HG03135 (cell line): ENCODE measurements around the gene ACRBP.
A peak's percentile ranks its signal among the peaks of the same experiment; 100 is the strongest.

Experiments used
- ATAC-seq: cut with Tn5 transposase; IDR thresholded peaks from one replicate; pipeline ENCODE4 v1.9.1; 2021; ENCODE audit warnings: mild to moderate bottlenecking, moderate library complexity; ENCODE audit not compliant: unreplicated experiment

The ACRBP gene

DNA sequence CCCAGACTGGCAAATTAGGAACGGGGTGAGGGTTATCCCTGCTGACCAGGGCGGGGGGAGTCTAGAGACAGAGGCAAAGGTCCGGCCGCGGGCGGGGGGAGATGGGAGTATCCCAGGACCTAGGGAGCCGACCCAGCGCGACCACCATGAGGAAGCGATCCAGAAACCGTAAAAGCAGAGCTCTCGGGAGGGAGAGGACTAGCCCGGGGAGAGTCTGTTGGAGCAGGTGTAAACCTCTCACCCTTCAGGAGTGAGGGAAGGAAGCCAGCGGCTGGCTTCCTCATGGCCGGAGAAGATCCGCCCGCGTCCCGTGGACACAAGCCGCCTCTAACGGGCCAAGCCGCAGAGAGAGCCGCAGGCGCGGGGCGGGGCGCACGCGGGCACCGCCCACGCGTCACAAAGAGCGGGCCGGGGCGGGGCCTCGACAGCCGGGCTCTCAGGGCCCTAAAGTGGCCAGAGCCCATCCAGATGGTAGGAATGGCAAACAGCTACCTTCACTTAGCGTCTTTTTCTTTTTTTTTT, at the start of gene ACRBP:
Gene ACRBP (minus strand): TSS at position 350 of the 522 bp plus-strand sequence. CDS start 66 bp downstream, at position 284.
- no peak for ATAC-seq

DNA sequence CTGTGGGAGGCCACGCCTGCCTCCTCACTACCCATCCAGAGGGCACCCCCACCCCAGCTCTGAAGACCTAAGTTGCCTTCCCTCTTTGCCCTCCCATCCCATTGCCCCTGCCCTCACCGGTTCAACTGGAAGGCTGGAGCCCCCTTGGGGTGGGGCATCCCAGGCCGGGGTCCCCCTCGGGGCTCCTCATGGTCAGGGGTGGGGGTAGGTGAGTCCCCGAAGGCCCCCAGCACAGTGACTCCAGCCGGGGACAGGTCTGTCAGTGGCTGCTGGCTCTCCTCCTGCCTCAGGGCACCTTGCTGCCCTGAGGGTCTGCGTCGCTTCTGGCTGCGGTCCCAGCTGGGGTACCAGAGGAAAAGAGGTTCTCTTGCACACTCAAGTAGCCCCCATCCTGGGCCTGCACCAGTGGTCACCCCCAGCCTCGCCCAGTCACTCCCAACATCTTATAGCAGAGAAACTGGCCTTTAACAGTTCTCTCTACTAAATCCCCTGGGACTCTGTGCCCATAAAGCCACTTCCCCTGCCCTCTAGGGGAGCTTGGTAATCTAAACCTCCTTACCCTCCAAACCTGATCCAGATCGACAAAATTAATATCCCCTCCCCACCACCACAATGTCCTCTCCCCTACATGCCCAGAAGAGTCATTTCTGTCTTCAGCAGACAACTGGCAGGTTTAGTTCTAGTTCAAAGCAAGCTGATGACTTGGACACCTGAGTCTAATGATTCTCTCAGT, 48.2 kb upstream of the ACRBP start:
- ATAC-seq, result no peak

DNA sequence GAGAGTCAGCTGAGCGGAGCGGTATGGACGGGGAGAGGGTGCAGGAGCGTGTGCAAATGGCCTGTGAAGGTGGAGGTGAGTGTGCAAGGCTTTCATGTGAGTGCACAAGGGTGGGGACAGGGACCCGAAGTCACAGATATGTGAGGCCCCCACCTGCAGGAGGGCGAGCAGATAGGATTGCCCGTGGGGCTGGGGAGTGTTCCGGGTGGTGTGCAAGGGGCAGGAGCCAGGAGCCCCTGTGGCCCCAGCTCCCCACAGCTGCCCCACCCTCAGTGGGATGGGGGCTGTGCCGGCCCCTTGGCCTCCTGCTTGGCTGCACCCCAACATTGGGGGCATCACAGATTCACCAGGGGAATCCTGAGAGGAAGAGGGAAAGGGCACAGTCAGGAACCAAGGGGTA, 47.5 kb upstream of the ACRBP start:
- no peak for ATAC-seq

DNA sequence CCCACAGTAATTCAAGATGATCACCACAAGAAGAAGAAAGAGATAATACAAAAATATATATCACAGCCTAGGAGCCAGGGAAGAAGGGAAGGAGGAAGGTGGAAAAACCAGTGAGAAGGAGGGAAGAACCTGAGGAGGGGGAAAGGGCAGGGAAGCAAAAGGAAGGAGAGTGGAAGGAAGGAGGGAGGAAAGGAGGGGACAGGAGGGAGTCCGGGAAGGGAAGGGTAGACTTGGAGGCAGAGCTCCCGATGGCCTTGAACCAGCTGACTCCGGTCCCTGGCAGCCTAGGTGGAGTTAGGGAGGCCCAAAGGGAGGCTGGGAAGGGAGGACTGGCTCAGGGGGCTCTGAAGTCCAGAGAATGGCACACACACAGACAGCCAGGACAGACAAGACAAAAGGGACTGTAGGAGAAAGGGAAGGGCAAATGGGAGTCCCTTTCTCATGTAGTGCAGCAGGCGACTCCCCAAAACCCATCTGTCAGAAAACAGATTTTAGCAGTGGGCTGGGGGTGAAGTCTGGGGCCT, 46.7 kb upstream of the ACRBP start:
- ATAC-seq, result no peak

DNA sequence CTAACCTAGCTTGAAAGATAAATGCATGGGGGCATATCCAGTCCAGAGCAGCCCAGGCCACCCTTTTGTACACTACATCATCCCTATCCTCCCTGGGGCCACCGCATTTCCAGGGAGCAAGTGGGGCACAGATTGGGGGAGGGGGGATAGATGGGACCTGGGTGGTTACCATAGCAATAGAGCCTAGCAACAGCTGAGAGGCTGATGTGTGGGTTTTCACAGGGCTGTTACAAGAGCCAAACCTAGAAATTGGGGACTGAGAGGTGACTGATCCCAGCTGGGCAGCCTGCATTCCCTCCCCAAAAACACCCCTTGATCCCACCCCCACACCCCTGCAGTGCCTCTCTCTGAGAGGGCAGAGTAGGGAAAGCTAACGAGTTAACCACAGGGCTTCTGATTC, 45.7 kb upstream of the ACRBP start:
- no peak for ATAC-seq

DNA sequence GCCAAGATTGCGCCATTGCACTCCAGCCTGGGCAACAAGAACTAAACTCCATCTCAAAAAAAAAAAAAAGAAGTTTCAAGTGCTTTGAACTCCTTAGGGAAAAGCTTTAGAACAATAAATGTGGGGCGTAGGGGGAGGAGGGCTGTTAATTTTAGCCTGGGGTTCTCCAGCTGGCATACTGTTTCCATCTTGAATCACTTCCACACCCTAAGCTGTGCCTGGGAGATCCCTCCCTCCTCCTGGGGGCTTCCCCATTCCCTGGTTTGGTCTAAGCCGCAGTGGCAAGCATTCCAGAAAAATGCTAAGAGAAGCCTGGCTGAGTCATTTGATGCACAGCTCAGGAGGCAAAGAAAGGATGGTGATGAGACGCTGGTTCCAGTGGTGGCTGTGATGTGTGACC, 44.2 kb upstream of the ACRBP start:
- no peak for ATAC-seq

DNA sequence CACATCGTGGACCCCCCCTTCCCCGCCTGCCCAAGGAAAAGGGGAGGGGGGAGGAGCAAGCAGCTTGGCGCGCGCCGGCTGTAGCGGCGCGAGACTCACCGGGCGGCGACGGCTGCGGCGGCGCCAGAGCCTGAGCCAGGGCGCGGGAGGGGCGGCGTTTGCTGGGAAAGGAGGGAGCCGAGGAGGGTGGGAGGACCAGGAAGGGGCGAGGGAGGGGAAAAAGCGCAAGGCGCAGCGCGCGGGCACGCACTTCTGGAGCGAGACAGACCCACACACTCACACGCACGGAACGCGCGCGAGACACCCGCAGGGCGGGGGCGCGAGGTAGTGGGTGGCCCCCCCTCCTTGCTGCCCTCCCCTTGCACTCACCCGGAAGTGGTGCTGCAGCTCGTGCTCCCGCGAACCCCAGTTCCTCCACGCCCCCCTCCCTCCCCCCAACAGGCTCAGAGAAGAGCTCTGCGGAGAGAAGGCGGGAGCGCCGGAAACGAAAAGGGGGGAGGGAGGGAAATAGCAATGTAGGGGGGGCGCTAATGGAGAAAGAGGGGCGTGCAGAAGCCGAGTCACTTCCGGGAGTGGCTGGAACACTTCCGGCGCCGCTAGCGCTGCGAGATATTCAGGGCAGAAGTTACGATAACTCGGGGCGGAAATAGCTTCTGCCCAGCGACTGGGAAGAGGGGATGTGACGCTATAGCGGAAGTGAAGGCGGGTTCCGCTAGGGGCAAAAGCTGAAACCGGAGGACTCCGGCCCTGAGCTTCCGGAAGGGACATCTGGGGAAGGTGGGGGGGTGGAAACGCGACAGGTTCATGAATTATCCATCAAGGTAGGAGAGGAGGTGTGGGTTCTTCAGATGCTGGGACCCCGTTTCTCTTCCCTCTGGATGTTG, 42.0 kb upstream of the ACRBP start, which contains the start of gene ZNF384:
Gene ZNF384 (minus strand): TSS at position 377 of the 884 bp plus-strand sequence. CDS start 9,855 bp downstream, outside the sequence.
- peak; percentile 73 for ATAC-seq

DNA sequence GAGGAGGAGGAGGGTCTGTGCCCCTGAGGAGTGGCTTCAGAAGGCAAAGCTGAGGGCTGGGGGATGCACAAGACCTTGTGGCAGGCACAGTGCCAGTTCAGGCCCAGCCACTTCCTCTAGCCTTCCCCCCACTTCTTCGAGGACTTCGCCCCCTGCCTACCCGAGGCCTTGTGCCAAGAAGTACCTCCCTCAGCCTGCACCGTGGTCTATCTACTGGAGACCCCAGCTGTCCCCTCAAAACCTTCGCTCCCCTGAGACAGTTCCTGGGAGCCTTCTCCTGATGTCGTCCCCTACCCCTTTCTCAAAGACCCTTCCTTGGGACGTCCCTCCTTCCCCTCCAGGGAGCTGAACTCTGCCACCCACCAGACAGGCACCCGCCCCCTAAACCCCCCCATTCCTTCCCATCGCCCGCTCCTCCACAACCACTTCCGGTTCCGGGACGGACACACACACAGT, 41.3 kb upstream of the ACRBP start:
- ATAC-seq, result peak; percentile 8

DNA sequence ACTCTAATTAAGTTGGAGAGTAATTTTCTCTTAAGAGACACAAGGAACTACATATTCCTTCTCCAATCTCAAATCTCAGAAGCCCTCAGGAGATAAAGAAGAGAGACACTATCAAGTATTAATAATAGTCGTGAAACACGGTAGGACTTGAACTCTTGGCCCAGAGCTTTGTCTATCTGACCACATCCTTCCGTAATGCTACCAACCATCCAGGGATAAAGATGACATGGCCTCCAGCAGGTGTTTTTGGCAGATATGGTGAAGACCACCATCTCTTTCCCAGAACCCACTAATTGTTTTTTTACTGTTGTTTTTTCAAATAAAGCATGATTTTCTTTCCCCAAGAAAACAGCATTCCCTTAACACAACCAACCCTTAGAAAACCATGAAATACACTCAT, 38.6 kb upstream of the ACRBP start:
- ATAC-seq, result no peak

DNA sequence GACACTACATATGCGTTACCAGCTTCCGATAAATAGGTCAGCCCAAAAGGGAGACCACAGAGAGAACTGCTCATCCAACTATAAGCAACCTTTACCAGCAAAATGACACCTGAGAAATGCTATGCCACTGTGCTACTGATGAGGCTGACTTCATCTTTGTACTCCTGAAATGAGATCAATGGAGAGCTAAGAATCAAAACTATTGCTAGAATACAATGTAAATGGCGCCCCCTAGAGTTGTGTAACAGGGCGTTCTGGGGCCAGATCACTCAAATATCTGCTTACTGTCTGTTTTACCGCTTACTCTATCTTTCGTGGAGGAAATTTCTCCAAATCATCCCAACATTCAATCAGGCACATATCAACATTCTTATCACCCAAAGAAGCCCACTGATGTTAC, 37.4 kb upstream of the ACRBP start:
- no peak for ATAC-seq

DNA sequence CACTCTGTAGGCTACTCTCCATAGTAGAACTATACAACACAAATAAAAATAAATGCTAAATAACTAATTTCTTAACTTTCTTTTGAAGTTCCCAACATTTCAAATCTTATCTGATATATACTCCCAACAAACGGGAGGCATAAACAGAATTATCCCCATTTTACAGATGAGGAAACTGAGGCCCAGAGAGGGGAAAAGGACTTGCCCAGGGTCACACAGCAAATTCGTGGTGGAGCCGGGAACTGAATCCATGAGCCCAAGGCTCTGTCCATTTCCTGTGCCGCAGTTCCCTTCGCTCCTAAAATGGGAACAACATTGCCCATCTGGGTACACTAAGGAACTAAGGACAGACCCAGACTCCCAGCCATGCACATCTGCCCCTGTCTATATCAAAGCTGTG, 29.7 kb upstream of the ACRBP start:
- no peak for ATAC-seq

DNA sequence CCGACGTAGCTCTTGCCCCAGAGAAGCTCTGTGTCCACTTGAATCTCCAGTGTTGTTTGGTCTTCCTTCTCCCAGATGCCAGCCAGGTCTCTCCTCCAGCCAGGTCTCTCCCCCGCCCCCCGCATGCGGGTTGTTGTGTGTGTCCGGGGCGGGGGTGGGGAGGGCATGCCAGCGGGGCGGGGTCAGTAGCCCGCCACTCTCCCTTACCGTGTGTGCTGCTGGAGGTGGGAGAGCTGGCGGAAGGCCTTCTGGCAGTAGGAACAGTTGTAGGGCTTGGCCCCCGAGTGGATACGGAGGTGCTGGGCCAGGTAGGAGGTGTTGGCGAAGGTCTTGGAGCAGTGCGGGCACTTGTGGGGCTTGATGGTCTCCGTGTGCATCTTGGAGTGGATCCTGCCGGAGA, 24.9 kb upstream of the ACRBP start:
- no peak for ATAC-seq

DNA sequence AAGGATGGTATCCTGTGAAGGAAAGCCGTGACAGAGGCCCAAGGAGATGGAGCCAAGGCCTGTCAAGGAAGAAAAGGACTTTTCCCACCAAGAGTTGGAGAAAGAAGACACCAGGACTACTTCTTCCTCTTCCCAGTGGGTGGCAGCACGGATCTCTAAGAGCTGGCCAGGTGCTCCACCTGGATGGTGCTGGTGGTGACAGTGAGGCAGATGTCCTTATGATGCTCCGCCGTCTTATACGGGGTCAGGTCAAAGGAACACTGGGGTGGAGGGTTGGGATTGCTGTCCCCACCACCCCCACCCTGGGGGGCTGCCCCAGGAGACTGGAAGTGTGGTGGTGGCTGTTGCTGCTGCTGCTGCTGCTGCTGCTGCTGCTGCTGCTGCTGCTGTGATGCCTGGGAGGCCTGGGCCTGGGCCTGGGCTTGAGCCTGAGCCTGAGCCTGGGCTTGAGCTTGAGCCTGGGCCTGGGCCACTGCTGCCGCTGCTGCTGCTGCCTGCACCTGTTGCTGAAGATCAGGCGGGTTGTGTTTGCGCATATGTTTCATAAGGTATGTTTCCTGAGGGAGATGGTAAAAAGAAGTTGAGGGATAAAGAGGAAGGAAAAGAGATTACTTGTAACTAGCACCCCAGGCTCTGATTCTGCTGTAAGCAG, 20.5 kb upstream of the ACRBP start:
- ATAC-seq, result no peak

DNA sequence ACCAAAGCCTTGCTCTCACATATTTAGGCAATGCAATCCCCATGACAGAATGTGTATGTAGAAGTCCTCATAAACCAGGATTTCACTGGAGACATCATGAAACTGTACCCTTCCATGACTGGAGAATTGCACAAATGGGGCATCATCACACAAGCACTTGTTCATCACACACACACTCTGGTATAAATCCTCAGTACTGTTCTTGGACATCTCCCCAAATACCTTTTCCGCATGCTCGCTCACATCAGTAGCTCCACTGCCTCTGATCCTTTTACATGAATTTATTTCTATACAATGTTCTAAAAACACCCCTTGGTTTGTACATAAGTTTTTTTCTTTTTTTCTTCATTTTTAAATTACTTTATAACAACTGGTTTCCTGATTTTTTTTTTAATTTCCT, 19.0 kb upstream of the ACRBP start:
- no peak for ATAC-seq

DNA sequence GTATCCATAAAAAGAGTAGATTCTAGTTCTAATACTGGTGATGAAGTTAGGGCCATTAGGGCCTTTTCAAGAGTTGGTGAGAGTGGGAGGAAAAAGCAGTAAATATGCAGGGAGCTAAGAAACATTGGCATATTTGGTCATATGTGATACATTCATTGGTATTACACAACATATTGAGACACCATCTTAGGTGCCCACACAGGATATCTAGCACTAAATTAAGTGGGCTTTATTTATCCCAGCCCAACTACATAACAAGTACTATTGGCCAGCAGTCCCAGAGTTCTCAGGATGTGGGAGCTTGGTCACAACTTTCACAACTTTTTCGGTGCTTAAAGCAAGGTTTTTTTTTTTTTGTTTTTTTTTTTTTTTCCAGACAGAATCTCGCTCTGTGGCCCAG, 17.7 kb upstream of the ACRBP start:
- no peak for ATAC-seq

DNA sequence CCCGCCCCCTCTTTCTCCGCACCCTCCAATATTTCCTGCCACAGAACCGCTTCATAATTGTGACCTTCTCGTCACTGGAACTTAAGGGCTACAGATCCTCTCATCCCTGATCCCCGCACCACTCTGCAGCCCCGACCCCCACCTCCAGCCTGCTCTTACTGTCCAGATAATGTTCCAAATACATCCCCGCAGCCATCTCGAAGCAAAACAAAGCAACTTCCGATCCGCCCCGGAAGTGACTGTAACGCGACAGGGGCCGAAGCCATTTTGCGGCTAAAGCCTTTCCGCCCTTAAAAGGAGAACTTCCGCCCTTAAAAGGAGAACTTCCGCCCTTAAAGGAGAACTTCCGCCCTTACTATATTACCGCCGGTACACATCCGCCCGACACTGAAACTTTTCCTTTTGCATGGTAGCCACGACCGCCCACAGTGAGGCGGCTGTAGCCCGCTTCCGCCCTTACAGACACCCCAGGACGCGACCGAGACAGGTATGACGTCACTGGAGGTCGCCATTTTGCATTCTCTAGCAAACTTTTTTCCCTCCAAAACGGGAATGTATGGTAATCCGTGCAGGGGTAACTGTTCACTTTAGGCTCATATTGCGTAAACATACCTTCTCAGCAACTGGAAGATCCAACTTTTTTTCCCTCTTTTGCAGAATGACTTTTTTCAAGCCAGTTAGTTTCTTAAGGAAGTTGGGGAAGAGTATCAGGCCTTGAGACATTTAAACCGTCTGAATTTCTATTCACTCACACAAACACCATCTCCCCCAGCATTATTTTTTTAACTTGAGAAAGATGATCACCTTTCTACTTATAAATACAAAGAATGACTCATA, 15.9 kb upstream of the ACRBP start, which contains the start of gene ING4:
Gene ING4 (minus strand): TSS at position 214 of the 837 bp plus-strand sequence. CDS start 18 bp downstream, at position 196.
- peak; percentile 97 for ATAC-seq

DNA sequence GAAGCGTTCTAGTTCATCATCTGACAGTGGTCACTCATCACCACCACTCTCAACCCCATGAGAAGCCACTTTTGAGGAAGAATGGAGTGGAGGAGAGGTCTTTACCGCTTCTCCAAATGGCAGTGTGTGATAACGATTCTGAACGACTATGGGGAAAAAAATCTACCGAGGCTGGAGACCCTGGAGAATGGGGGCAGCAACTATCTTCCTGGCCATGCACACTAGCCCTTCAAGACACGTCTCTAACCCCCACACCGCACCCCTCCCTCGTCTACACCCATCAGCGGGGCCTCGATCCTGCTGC, 15.3 kb upstream of the ACRBP start:
- ATAC-seq, result no peak

DNA sequence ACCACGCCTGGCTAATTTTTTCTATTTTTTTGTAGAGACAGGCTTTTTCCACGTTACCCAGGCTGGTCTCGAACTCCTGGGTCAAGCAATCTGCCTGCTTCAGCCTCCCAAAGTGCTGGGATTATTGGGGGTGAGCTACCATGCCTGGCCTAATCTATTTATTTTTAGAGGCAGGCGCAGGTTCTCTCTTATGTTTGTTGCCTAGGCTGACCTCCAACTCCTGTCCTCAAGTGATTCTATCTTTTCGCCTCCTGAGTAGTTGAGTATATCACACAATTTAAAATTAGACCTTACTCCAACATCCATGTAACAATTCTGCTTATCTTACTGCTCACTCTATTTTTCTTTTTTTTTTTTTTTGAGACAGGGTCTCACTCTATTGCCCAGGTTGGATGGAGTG, 6.8 kb upstream of the ACRBP start:
- ATAC-seq, result no peak

DNA sequence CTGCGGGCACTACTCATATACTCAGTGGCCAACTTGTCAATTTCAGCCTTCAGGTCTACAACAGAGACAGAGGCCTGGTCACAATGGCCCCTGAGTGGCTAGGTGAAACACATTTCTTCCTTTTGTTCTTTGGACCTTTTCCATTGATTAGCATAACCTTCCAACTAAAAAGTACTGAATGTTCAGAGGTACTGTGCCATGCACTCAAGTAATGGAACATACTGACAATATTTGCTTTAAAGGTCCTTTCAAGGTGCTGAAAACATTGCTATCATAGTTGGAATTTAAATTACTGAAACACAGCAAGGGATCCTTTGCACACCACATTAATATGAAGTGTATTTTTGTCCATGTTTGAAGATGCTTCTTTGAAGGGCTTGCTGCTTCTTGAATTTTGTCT, 6.1 kb upstream of the ACRBP start:
- ATAC-seq, result no peak

DNA sequence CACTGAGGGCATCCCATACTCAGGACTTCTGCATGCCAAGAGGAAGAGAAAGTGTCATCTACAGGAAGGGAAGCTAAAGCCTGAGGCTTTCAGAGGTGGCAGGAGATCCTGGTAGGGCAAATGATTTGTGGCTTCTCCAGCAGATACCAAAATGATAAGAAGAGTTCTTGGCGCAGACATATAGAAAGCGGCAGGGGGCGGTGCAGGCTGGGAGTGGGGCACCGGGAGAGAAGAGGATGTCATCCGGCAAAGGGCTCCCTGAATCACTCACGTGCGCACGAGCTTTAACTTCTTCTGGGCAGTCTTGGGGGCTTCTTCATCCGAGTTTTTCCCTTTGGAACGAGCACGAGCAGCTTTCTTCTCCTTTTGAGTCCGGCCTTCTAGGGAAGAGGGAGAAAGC, 5.2 kb upstream of the ACRBP start:
- no peak for ATAC-seq
